Mesendoderm (in vitro differentiated cells): Measurements from ENCODE around the gene TMCO4. TPM values are rescaled to one million over a fixed set of nuclear protein-coding genes. Genes with fewer than 3 reads are reported as not detected.
"Not testable (repeated sequence)": the region's sequence is repeated elsewhere in the genome, so short reads cannot be mapped to it uniquely, and the experiment has no call there.

Experiments
- DNase-seq: peaks from one replicate; pipeline ENCODE4 v3.0.0; 2013
- H2AK5ac ChIP-seq: 2 replicates; pipeline ENCODE4 v1.6.1; 2013; ENCODE audit warnings: low read length, inconsistent platforms
- H2BK120ac ChIP-seq: 2 replicates; pipeline ENCODE4 v1.6.1; 2013; ENCODE audit warnings: low read depth, mild to moderate bottlenecking, low read length, moderate library complexity, mixed read lengths
- H2BK15ac ChIP-seq: replicated peaks from 2 replicates; pipeline ENCODE4 v1.6.1; 2013; ENCODE audit warnings: low read depth, mild to moderate bottlenecking, moderate library complexity
- H2BK5ac ChIP-seq: 2 replicates; pipeline ENCODE4 v1.6.1; 2013; ENCODE audit warnings: low read length, inconsistent platforms
- H3K18ac ChIP-seq: 2 replicates; pipeline ENCODE4 v1.6.1; 2013; ENCODE audit warnings: mild to moderate bottlenecking, low read length, mixed read lengths
- H3K23ac ChIP-seq: one replicate; pipeline ENCODE4 v1.6.1; 2013; ENCODE audit warnings: low read length
- H3K27ac ChIP-seq: 2 replicates; pipeline ENCODE4 v1.5.1; 2013; ENCODE audit warnings: low read depth, mild to moderate bottlenecking, inconsistent platforms, low read length, moderate library complexity
- H3K27me3 ChIP-seq: 2 replicates; pipeline ENCODE4 v1.6.1; 2013; ENCODE audit warnings: low read length, control low read depth, mild to moderate bottlenecking, inconsistent platforms; ENCODE audit not compliant: insufficient read depth, poor library complexity
- H3K36me3 ChIP-seq: 2 replicates; pipeline ENCODE4 v1.6.1; 2013; ENCODE audit warnings: low read length, inconsistent platforms; ENCODE audit not compliant: control insufficient read depth, insufficient read depth
- H3K4ac ChIP-seq: one replicate; pipeline ENCODE4 v1.6.1; 2013; ENCODE audit warnings: low read depth, mild to moderate bottlenecking, low read length, moderate library complexity
- H3K4me1 ChIP-seq: 2 replicates; pipeline ENCODE4 v1.6.1; 2013; ENCODE audit warnings: low read depth, low read length, inconsistent platforms; ENCODE audit not compliant: control insufficient read depth
- H3K4me2 ChIP-seq: 2 replicates; pipeline ENCODE4 v1.6.1; 2013; ENCODE audit warnings: low read length
- H3K4me3 ChIP-seq: 2 replicates; pipeline ENCODE4 v1.5.1; 2013; ENCODE audit warnings: mild to moderate bottlenecking, low read length
- H3K56ac ChIP-seq: one replicate; pipeline ENCODE4 v1.6.1; 2013; ENCODE audit warnings: low read length
- H3K79me1 ChIP-seq: 2 replicates; pipeline ENCODE4 v1.6.1; 2013; ENCODE audit warnings: low read length, inconsistent platforms
- H3K79me2 ChIP-seq: 2 replicates; pipeline ENCODE4 v1.6.1; 2013; ENCODE audit warnings: mild to moderate bottlenecking, low read length; ENCODE audit not compliant: control insufficient read depth, insufficient read depth
- H3K9ac ChIP-seq: 2 replicates; pipeline ENCODE4 v1.6.1; 2013; ENCODE audit warnings: low read length, inconsistent platforms
- H4K5ac ChIP-seq: one replicate; pipeline ENCODE4 v1.6.1; 2013; ENCODE audit warnings: low read length
- H4K8ac ChIP-seq: one replicate; pipeline ENCODE4 v1.6.1; 2013; ENCODE audit warnings: low read depth, mild to moderate bottlenecking, control low read depth, low read length, moderate library complexity
- WGBS: extraction: QIAGEN DNeasy Blood & Tissue Kit; methylation state at CpG from one replicate; pipeline ENCODE4 v1.1.7; 2013; ENCODE audit warnings: low lambda C conversion rate, missing lambda C conversion rate; ENCODE audit not compliant: insufficient coverage; ENCODE audit errors: extremely low coverage; 5-methylcytosine and 5-hydroxymethylcytosine counted together
- polyA plus RNA-seq, 2 experiments: library from polyadenylated mRNA; stranded (reverse); fragments of 200-250 nt; gene quantifications; one replicate each; pipeline ENCODE4 v1.2.3, GENCODE V29; 2013

TMCO4 gene
- 7.0 TPM for polyA plus RNA-seq (2013, experiment 1 of 2)
- polyA plus RNA-seq (2013, experiment 2 of 2), result 8.0 TPM

DNA sequence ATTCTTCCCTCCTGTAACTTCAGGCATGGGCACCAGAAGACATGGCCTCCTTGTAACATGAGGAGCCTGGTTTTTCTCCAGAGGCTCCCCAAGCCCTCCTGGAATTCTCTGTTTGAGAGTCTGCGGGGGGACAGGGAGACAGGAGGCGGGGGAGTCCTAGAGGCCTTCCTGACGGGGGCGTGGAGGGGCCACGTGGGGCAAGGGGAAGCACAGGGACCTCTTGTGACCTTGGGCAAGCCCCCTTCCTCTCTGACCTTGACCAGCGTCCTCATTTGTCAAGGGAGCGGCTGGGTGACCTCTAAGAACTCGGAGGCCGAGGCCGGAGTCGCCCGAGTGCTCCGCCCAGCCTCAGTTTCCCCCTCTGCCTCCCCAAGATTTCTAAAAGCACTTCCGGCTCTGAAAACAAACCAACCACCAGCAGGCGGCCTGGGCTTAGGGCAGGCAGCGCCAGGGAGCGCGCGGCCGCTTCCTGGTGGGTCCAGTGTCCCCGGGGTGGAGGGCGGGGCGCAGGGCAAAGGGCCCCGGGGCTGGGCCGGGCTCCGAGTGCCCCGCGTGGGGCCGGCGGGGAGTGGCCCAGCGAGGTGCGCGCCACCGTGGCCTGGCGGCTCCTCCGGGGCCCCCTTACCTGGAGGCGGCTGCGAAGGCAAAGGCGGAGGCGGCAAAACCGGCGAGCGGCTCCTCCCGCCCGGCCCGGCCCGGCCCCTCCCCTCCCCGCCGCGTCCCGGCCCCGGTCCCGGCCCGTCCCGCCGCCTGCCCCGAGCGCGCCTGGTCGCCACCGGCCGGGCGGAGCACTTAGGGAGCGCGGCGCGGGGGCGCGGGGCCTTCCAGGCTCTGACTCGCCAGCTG, at the start of gene TMCO4:
Gene TMCO4, minus strand, starts transcription at position 687 of the 846 bp plus-strand sequence. CDS start 19,158 bp downstream, outside the sequence.
- peak within 1 kb of the TSS; percentile 52 for H3K18ac ChIP-seq
- H3K4me2 ChIP-seq, result peak within 1 kb of the TSS; percentile 32
- peak within 1 kb of the TSS; percentile 67 for H4K8ac ChIP-seq
- no peak within 1 kb of the TSS for H3K23ac ChIP-seq
- no peak within 1 kb of the TSS for H3K4me3 ChIP-seq
- no peak within 1 kb of the TSS for H4K5ac ChIP-seq
- H3K4me1 ChIP-seq, result no peaks in the 10 kb centered on the region
- no CpG with 5 or more reads among the region's 70 CpGs for WGBS
- H2BK120ac ChIP-seq, result no peak within 1 kb of the TSS
- H2BK15ac ChIP-seq, result no peak within 1 kb of the TSS
- H3K4ac ChIP-seq, result peak within 1 kb of the TSS; percentile 73
- no peak within 1 kb of the TSS for H2BK5ac ChIP-seq
- peak within 1 kb of the TSS; percentile 59 for H3K9ac ChIP-seq
- no peak within 1 kb of the TSS for H3K27ac ChIP-seq
- no peaks in the 10 kb centered on the region for H3K36me3 ChIP-seq
- no peak within 1 kb of the TSS for H2AK5ac ChIP-seq
- H3K79me2 ChIP-seq, result no peaks in the 10 kb centered on the region
- H3K79me1 ChIP-seq, result no peaks in the 10 kb centered on the region
- DNase-seq, result no peak
- H3K27me3 ChIP-seq, result no peaks in the 10 kb centered on the region
- peak within 1 kb of the TSS; percentile 86 for H3K56ac ChIP-seq

DNA sequence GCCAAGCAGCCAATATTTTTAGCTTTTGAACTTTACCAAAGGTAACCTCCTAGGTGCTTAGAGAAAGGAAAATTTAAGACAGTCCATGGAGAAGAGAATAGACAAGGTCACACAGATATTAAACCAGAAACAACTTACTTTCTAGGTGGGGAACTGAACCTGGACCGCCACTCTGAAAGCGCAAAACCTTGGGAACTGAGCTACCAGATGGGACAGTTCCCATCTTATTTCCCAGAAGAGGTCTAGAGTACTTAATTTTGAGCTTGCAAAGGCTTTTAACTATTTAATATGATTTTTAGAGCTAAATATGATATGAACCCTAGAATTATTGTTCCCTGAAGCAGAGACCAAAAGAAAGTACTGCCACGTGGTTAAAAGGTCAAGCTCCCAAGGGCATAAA, 49.6 kb upstream of the TMCO4 start:
- not testable (repeated sequence) for H3K36me3 ChIP-seq, H3K4me2 ChIP-seq, H4K5ac ChIP-seq, H3K4me3 ChIP-seq, H3K4ac ChIP-seq, H3K56ac ChIP-seq, H4K8ac ChIP-seq, H3K27ac ChIP-seq, H3K79me2 ChIP-seq, H3K27me3 ChIP-seq, H2BK15ac ChIP-seq, H2BK120ac ChIP-seq, H2BK5ac ChIP-seq, H3K9ac ChIP-seq, DNase-seq, H3K4me1 ChIP-seq, H3K18ac ChIP-seq, H2AK5ac ChIP-seq, H3K79me1 ChIP-seq, H3K23ac ChIP-seq
- no CpG with 5 or more reads among the region's 3 CpGs for WGBS

DNA sequence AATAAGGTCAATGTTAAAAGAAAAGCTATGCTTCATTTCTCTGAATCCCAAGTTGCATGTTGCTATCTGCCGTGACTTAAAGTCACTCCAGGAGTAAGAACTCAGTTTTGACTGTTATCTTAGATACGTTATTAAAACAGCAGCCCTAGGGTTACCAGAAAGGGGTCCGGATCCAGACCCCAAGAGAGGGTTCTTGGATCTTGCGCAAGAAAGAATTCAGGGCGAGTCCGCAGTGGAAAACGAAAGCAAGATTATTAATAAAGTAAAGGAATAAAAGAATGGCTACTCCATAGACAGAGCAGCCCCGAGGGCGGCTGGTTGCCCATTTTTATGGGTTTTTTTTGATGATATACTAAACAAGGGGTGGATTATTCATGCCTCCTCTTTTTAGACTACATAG, 47.6 kb upstream of the TMCO4 start:
- not testable (repeated sequence) for H3K79me2 ChIP-seq, H3K27ac ChIP-seq, H3K18ac ChIP-seq, H3K56ac ChIP-seq, H2BK15ac ChIP-seq, H2BK5ac ChIP-seq, H3K79me1 ChIP-seq, H3K4me3 ChIP-seq, H3K36me3 ChIP-seq, H2BK120ac ChIP-seq, DNase-seq, H3K23ac ChIP-seq, H2AK5ac ChIP-seq, H4K8ac ChIP-seq, H3K4ac ChIP-seq, H3K9ac ChIP-seq, H4K5ac ChIP-seq, H3K4me2 ChIP-seq, H3K27me3 ChIP-seq, H3K4me1 ChIP-seq
- WGBS, result no CpG with 5 or more reads among the region's 9 CpGs

DNA sequence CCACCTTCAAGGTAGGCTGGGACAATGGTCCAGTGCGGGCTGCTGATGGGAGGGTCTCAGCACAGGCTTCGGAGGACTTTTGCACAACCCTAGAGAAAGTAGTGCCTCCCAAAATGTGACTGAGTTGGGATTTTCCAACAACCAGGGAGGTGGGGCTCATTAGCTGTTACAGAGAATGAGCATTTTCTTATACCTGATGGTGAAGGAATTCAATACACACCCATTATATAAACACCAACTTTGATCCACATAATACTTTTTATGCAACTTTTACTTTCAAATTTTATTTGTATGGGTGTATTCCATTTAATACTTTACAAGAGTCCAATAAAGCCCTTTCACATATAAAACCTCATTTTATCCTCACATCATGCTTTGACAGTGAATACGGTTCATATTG, 46.6 kb upstream of the TMCO4 start:
- Histone ChIP-seq H2BK120ac (no peak overlapping the region), H4K5ac (no peak overlapping the region), H3K36me3 (no peaks in the 10 kb centered on the region), H3K4me3 (no peak overlapping the region), H3K4me1 (no peaks in the 10 kb centered on the region), H3K27me3 (peaks cover 2% of the 10 kb centered on the region), H3K4ac (no peak overlapping the region), H3K4me2 (no peak overlapping the region), H3K56ac (no peak overlapping the region), H2AK5ac (no peak overlapping the region), H3K23ac (no peak overlapping the region), H3K79me2 (no peaks in the 10 kb centered on the region), H2BK15ac (no peak overlapping the region), H2BK5ac (no peak overlapping the region), H3K79me1 (no peaks in the 10 kb centered on the region), H3K27ac (no peak overlapping the region), H3K9ac (no peak overlapping the region), H3K18ac (no peak overlapping the region), H4K8ac (no peak overlapping the region)
- no peak for DNase-seq
- WGBS, result no CpG with 5 or more reads among the region's 3 CpGs

DNA sequence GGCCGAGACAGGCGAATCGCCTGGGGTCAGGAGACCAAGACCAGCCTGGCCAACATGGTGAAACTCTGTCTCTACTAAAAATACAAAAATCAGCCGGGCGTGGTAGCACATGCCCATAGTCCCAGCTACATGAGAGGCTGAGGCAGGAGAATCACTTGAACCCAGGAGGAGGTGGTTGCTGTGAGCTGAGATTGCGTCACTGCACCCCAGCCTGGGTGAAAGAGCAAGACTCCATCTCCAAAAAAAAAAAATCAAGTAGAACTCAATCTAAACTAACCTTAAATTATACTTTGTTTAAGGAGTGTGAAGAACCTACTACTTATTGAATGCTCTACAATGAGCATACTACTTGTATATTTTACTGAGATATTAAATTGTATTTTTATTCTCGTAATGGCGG, 45.8 kb upstream of the TMCO4 start:
- no peaks in the 10 kb centered on the region for H3K36me3 ChIP-seq
- H2BK15ac ChIP-seq, result no peak overlapping the region
- H4K5ac ChIP-seq, result no peak overlapping the region
- no peak overlapping the region for H2BK5ac ChIP-seq
- H3K79me1 ChIP-seq, result no peaks in the 10 kb centered on the region
- H3K23ac ChIP-seq, result no peak overlapping the region
- H3K4ac ChIP-seq, result no peak overlapping the region
- H2BK120ac ChIP-seq, result no peak overlapping the region
- no peak overlapping the region for H3K9ac ChIP-seq
- H3K18ac ChIP-seq, result no peak overlapping the region
- H3K56ac ChIP-seq, result no peak overlapping the region
- no peak overlapping the region for H3K27ac ChIP-seq
- H3K4me2 ChIP-seq, result no peak overlapping the region
- no peak overlapping the region for H4K8ac ChIP-seq
- H2AK5ac ChIP-seq, result no peak overlapping the region
- no peaks in the 10 kb centered on the region for H3K79me2 ChIP-seq
- no CpG with 5 or more reads among the region's 8 CpGs for WGBS
- DNase-seq, result no peak
- H3K4me3 ChIP-seq, result no peak overlapping the region
- peaks cover 2% of the 10 kb centered on the region for H3K27me3 ChIP-seq
- no peaks in the 10 kb centered on the region for H3K4me1 ChIP-seq
